IPS-18c (cell line): ENCODE results near the gene INPP4B.

Experiments used
- H3K4me3 ChIP-seq: 2 replicates; pipeline ENCODE4 v1.7.0; 2013; ENCODE audit warnings: low read depth, mild to moderate bottlenecking, low read length, moderate library complexity; ENCODE audit not compliant: insufficient read depth
- H3K9me3 ChIP-seq: one replicate; pipeline ENCODE4 v1.6.1; 2013; ENCODE audit warnings: mild to moderate bottlenecking, low read length, moderate library complexity; ENCODE audit not compliant: control insufficient read depth, insufficient read depth

Gene INPP4B

DNA sequence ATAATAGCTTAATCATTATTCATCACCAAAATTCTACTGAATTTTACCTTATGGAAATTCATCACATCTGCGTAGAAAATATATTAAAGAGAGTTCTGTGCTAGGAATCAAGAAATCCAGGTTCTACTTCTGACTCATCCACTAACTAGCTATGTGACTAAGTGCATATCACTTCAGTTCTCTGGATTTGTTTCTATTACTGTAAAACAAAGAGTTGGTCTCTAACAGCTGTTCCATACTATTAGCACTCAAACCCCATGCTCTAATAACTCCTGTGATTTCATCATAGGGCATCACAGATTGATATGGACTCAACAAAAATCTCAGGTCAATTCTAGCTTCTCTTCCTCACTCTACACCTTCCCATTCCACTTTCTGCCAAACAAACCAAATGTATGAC lies 572.0 kb downstream of the INPP4B start:
- Histone ChIP-seq H3K4me3 (no peak overlapping the region), H3K9me3 (no peaks in the 10 kb centered on the region)

DNA sequence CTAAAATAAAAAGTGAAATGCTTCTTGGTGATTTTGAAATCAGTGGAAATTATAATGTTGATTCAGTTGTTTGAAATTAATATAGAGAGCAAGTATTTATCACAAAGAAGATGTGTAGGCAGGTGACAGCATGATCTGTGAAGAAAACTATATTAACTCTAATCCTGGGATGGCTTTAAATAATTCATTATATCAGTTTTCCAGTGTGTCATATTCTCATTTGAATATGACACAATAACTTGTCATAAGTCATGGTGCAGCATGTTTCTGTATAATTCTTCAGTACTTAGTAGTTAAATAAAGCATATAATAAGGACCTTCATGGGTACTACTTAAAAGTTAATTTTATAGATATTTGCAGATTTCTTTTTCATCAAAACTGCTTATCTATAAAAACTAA lies 573.6 kb downstream of the INPP4B start:
- no peak overlapping the region for H3K4me3 ChIP-seq
- no peaks in the 10 kb centered on the region for H3K9me3 ChIP-seq

DNA sequence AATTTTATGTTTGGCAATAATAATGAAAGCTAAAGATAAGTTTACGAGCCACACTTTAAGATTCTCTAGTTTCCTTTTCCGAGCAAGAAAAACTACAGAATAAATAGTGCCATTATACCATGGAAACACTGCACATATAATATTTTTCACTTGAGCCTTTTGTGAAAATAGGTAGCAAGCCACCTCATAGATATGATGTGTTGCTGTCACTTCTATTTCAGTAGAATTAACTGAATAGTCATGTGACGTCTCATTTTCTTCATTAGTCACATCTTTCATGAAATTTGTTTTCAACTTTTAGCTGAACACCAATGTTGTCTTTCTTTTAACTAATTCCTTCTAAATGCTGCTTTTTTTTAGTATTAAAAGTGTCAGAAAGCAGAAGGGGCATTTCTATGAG lies 574.3 kb downstream of the INPP4B start:
- H3K4me3 ChIP-seq = no peak overlapping the region

DNA sequence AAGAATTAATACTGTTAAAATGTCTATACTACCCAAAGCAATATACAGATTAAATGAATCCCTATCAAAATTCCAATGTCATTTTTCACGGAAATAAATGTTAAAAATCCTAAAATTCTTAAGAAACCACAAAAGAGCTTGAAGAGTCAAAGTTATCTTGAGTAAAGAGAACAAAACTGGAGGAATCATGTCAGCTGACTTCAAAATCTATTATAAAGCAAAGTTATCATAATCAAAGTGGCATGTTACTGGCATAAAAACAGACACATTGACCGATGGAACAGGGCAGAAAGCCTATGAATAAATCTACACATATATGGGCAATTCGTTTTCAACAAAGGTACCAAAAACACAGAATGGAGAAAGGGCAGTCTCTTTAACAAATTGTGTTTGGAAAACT lies 579.0 kb downstream of the INPP4B start:
- Histone ChIP-seq H3K9me3 (no peaks in the 10 kb centered on the region), H3K4me3 (no peak overlapping the region)

More for the DNA sequence above, 574.3 kb downstream of the INPP4B start:
- no peaks in the 10 kb centered on the region for H3K9me3 ChIP-seq

DNA sequence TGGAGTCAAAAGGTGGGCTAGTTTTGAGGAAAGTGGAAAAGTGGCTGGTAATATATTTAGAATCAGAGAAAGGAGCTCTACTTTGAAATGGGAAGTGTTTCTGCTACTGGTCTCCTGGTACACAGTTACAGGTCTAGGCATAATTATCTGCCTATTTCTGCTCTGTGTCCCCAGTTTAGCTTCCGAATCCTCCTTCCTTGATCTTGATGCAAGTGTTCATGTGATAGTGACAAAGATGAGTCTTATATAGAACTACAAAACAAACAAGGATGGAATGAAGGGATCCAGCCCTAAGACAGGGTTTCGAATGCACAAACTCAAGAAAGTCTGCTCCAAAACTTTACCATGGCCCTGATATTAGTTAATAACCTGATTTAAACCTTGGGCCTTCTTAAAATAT lies 580.2 kb downstream of the INPP4B start:
- Histone ChIP-seq H3K9me3 (no peaks in the 10 kb centered on the region), H3K4me3 (no peak overlapping the region)

DNA sequence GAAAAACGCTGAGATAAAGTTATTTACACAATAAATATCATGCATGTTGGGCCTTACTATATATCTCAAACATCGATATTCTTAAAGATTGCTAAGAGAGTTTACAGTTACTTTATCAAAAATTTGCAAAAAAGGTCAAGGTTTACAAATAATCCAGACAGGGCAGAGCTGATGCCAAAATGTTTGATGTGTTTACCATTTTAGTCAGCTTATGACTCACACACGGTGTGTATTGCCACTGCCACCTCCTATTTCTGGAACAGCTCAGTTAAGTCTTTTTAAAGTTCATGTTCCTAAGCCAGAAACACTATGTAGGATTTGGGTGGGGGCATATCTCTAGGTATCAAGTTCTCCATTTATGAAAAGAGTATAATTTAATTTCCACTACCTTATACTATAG lies 580.6 kb downstream of the INPP4B start:
- Histone ChIP-seq H3K9me3 (no peaks in the 10 kb centered on the region), H3K4me3 (no peak overlapping the region)

DNA sequence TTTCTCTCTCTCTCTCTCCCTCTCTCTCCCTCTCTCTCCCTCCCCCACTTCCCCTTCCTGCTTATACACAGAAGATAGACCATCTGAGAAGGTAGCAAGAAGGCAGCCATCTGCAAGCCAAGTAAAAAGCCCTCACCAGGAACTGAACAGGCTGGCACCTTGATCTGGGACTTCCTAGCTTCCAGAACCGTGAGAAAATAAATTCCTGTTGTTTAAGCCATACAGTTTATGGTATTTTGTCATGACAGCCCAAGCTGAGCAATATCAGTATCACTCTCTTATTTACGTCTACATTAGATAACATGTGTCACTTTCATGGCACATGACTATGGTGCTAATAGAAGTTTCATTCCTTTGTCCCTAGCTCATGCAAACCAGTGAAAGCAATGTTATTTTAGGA lies 581.1 kb downstream of the INPP4B start:
- H3K4me3 ChIP-seq = no peak overlapping the region
- H3K9me3 ChIP-seq = no peaks in the 10 kb centered on the region

DNA sequence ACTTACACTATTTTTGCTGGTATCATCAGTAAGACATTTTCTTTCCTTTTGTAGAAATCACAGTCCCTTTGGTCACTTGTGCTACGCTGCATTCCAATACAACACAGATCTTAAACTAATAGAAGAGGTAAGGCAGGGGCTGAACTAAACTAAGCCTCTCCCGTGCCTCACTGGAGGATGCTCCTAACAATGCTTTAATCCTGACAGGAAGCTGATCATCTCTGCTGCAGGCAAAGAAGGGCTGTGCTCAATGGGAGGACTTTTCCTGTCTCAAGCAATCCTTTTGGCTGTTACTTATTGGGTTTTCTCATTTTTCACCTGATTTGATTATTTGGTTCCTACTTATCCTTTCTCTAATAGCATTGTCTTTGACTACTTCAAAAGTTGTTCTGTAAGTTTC lies 583.1 kb downstream of the INPP4B start:
- Histone ChIP-seq H3K4me3 (no peak overlapping the region), H3K9me3 (no peaks in the 10 kb centered on the region)

DNA sequence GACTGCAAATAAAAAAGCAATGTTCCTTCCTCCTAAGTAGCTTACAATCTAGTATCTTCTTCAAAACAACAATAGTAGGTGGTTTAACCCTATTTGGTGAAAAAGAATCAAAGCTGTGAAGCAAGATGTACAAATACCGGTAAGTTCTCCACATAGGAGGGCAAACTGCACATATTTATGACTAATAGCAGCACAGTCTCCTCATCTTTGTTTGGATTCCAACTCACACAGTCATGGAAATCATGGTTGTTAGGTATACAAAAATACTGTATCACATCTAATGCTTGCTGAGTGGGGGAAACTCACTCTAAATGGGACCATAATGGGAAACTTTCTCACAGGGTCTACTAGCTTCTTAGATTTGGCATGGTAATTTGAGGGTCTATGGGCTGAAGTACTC lies 597.2 kb downstream of the INPP4B start:
- no peak overlapping the region for H3K4me3 ChIP-seq
- H3K9me3 ChIP-seq = no peaks in the 10 kb centered on the region

DNA sequence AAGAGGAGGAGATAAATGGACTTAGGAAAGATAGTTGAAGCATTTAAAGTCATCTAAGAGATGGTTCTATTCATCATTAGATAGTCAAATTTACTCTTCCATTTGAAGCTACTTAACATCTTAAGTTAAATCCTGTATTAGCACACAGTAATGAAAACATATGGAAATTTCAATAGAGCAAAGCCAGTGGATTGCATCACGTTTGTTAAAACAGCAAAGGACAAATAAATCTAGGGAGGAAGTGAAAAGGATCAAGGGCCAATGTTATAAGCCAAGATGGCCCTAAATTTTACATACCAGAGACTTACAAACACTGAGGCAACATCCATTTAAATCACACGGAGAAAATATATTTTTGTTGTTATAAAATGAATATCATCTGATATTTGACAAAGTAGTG lies 602.8 kb downstream of the INPP4B start:
- Histone ChIP-seq H3K9me3 (no peaks in the 10 kb centered on the region), H3K4me3 (no peak overlapping the region)

DNA sequence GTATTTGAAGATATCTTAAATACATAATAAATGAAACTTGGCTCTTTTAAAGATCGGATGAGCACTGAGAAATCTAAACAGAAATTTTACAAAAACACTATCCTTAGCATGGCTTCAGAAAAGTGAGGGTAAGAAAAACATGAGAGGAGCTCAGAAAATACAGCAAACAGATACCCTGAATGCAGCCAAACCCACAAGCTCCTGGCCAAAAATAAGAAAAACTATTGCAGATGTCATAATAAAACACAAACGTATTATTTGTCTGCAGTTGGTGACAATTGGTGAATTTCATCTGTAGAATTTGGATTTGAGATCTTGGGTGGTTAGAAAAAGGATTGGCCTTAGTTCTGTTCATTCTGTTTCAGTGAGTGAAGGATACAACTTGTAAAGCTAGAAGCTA lies 603.9 kb downstream of the INPP4B start:
- H3K4me3 ChIP-seq = no peak overlapping the region

DNA sequence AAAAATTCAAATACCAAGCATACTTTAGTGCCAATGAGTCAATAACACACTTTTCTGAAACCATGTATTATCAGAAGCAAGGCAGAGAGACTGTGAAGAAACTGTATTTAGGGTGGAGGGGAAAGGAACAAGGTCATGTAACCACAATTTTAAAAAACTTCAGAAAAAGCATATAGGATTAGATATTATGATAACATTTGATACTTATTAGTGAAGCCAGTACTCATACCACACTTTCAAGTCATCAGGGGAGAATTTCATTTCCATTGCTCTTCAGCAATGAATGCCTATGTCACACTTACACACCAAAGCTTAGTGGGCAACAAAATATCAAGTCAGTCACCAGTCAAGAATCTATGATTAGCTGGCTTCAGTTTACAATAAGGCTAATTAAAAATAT lies 607.5 kb downstream of the INPP4B start:
- Histone ChIP-seq H3K4me3 (no peak overlapping the region), H3K9me3 (no peaks in the 10 kb centered on the region)

More for the DNA sequence above, 603.9 kb downstream of the INPP4B start:
- H3K9me3 ChIP-seq = no peaks in the 10 kb centered on the region

DNA sequence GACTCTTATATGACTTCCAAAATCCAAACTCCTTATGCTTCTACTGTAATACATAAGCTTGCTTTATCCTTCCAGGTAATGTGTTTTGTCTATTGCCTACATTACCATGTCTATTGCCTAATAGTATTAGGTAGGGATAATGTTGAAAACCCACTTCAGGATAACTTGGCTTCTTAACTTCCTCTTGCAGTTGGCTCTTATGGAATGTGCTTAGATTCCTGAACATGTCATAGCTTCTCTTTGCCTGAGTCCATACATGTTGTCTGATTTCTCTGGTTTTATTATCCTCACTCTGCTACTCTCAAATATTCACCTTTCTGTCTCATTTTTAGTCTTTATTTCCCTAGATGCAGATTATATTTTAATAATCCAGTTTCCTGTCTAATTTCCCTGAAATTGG lies 609.8 kb downstream of the INPP4B start:
- Histone ChIP-seq H3K4me3 (no peak overlapping the region), H3K9me3 (no peaks in the 10 kb centered on the region)

DNA sequence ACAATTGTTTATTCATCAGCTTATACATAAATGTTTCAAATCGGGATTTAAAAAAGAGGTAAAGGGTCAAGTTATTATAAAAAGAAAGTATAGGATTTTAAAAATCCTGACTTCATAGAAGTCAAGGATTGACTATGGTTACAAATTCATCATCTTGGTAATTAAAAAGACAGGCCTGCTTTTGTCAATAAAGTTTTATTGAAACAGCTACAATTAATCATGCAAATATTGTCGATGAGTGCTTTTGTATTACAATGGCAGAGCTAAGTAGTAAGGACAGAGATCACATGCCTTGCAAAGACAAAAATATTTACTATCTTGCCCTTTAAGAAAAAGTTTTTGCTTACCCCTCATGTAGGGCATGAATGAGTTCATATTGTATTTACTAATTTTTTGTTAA lies 614.3 kb downstream of the INPP4B start:
- H3K9me3 ChIP-seq = no peaks in the 10 kb centered on the region
- H3K4me3 ChIP-seq = no peak overlapping the region

DNA sequence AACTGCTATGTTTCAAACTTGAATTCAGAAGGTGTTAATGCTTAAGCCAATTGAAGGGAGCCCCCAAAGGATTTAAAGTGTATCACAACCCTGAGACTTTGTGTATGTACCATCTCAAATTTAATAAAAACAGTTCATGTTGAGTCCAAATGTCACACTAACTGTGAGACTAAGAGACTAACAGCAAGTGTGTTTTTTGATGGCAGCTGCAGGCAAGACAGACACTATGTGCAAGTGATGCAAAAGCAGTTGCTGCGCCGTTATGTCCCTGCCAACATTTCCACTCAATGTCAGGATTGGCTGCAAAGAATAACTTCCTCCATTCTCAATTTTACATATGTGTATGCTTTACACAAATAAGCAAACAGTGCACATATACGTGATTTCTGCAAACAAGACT lies 615.1 kb downstream of the INPP4B start:
- H3K9me3 ChIP-seq = no peaks in the 10 kb centered on the region
- no peak overlapping the region for H3K4me3 ChIP-seq

DNA sequence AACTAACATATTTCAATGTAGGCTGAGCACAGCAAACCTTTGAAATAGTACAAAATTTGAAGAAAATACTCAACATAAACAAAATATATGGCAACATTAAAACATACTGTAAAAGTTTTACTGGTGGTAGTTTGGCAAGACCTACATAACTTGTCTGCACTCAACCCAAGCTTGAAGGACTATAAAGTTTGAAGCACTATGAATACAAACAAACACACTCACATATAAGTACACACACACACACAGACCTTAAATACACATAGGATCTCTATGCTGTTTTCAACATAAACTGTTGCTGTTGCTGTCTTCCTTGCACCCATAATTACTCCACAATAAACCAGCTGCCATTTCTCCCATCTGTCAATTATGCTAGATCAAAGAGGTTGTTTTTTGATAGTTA lies 620.1 kb downstream of the INPP4B start:
- Histone ChIP-seq H3K4me3 (no peak overlapping the region), H3K9me3 (no peaks in the 10 kb centered on the region)

DNA sequence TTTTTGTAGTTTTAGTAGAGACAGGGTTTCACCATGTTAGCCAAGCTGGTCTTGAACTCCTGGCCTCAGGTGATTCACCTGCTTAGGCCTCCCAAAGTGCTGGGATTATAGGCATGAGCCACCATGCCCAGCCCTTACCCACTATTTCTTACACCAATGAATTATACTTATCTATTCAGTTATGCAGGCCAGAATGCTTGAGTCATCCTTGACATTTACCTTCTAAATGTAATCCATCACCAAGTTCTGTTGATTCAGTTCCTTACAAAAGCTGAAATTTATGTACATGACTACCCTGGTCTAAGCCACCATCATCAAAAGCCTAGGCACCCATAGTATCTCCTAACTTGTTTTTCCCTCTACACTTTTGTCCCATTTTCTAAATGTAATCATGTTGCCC lies 624.0 kb downstream of the INPP4B start:
- Histone ChIP-seq H3K4me3 (no peak overlapping the region), H3K9me3 (no peaks in the 10 kb centered on the region)

DNA sequence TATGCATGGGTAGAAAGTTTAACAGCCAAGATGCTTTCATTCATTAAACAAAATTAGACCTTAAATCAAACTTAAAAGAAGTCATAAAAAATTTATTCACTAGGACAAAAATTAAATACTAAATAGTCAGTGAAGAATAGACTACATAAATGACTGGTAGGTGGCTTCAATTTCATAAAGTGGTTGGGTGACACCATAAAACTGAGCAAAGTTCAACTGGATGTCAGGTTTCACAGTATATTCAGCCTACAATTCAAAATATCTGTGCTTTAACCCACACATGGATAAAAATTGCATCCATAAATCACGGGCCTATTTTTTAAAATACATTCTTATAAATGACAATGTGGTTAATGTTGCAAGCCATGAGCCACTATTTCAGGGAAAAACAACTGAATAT lies 627.4 kb downstream of the INPP4B start:
- no peaks in the 10 kb centered on the region for H3K9me3 ChIP-seq
- H3K4me3 ChIP-seq = no peak overlapping the region

DNA sequence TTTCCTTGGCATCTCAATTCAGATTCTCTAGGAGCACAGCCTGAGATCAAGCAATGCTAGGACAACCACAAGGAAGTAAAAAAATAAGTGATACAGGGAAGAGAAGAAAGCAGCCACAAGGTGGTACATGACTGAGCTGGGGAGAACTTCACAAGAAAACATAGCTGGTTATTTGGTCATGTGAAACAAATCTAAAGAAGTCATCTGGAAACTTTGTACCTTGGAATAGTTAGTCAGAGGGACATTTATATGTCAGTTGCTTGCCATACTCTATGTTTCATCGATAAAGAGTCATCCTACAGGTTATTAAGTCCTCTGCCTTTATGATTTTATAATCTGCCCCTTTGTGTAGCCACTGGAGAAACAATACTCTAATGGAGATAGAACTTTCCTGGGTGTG lies 634.7 kb downstream of the INPP4B start:
- Histone ChIP-seq H3K4me3 (no peak overlapping the region), H3K9me3 (no peaks in the 10 kb centered on the region)

DNA sequence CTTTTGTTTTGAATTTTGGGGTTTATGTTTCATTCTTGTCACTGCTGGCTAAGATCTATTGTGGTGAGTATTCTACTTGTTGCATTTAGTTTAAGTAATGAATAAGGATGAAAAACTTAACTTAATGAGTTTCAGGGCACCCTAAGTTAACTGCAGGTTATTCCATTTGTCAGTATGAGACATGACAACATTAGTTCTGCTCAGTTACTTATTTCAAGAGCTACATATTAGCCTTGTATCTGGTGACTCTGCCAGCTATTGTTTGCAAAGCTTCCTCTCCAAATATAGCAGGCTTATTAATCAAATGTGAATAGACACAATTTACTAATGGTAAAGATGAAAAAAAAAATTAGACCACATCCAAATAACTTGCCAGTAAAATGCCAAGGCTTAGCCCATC lies 642.6 kb downstream of the INPP4B start:
- Histone ChIP-seq H3K9me3 (no peaks in the 10 kb centered on the region), H3K4me3 (no peak overlapping the region)
